HG03045 (cell line): ENCODE results near the gene ZNF888.
"Not testable (repeated sequence)": the region's sequence is repeated elsewhere in the genome, so short reads cannot be mapped to it uniquely, and the experiment has no call there.

Experiments used
- ATAC-seq: cut with Tn5 transposase; IDR thresholded peaks from one replicate; pipeline ENCODE4 v1.9.1; 2021; ENCODE audit warnings: mild to moderate bottlenecking, moderate library complexity; ENCODE audit not compliant: unreplicated experiment

The ZNF888 gene

DNA sequence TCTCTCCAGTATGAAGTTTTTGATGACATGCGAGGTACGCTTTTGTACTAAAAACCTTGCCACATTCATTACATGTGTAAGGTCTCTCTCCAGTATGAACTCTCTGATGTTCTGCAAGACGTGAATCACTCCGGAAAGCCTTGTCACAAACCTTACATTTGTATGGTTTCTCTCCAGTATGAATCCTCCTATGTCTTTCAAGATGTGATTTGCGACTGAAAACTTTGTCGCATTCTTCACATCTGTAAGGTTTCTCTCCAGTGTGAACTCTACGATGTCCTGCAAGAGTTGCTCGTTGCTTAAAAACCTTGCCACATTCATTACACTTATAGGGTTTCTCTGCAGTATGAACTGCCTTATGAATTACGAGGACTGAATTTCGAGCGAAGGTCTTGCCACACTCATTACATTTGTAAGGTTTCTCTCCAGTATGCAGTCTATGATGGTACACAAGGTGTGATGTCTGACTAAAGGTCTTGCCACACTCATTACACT lies 42.3 kb downstream of the ZNF888 start:
- ATAC-seq: no peak

GRCh38 chr19:52872996-52873395 lies 50.2 kb downstream of the ZNF888 start:
- ATAC-seq: not testable (repeated sequence)

DNA sequence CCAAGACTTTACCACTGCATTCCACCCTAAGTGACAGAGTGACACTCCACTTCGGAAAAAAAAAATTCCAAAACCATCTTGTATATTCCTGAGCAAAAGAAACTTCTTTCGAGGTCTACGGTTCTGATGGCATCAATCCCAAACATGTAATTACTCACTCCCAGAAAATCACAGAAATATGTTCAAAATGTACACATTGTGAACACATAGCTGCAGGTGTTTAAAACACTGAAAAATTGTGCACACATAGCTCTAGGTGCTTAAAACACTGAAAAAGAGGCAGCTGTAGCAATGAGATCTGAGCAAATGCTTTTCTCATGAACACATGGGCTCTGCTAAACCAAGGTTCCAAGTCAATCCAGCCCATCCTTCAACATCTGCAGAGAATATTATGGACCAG lies 51.8 kb downstream of the ZNF888 start:
- ATAC-seq: no peak

- not testable (repeated sequence) for ATAC-seq
Observed at GRCh38 chr19:52868031-52868430, 55.2 kb downstream of the ZNF888 start.

DNA sequence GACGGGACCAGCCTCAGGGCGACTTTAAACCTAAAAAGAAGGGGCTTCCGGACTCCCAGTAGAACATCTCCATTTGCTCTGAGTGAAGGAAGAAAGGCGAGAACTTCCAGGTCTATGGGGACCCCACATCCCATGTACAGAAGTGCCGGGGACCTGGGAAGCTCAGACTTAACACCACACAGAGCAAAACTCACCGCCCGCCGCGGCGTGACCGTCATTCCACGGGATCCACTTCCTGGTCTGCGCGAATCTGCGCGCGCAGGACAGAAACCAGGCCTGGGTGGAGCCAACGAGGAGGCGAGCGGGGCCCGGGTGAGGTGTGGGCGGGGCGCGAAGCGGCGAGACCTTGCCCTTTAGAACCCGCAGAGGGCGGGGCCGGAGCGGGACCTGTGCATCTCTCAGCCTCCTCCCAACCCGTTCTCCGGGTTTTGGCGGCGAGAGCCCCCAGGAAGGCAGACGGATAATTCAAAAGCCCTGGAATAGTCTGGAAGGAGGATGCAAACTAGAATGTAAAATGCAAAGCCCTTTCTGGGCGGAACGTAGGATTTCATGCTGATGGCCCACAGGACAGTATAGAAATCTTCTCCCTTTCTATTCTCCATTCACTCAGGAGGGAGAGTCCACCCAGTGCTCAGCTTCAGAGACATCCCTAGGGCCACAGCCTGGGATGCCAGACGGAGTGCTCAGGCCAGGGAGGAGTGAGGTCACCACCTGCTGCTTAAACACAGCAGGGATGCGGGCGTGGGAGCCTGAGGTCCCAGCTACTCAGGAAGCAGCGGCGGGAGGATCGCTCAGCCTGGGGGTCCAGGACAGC lies 65.6 kb downstream of the ZNF888 start, which contains the start of gene ZNF468:
TSS of gene ZNF468 (minus strand) at position 242 of the 814 bp plus-strand sequence. CDS start 3,347 bp downstream, outside the sequence.
- peak; percentile 96 for ATAC-seq

DNA sequence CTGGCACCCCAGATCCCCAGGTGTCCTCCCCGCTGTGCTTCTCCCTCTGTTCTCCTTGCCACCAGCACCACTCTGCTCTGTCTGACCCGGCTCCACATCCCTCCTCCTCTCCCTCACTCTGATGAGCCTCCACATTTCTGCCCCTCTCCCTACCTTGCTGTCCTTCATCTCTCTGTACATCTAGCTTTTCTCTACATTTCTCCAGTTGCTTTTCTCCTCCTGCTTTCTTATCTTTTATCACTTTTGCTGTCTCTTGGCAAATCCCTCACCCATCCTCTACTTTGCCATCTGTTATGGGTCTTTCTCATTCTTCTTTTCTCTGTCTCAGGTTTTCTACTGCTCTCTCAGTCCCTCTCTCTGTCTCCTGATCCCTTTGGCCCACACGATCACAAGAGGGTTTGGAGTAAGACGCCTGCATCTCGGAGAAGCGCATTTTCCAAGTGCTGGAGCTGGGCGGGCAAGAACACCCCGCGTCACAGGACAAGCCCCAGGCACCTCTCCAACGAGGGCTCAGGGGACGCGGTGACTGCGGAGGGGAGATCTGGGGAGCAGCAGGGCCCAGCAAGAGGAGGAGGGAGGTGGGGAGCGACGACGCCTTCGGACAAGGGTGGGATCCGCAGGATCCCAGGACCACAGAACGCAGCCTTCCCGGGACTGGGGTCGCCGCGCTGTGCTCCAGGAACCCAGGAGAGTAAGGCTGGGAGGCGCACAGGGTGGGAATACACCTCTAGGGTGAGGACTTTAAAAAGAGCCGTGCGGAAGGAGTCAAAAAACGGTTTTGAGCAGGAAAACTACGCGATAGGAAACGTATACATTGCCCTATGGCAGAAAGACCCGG lies 66.5 kb downstream of the ZNF888 start:
- peak; percentile 31 for ATAC-seq
